HG03558 (cell line): ENCODE results near the gene COMMD3.

Experiments used
- ATAC-seq: cut with Tn5 transposase; IDR thresholded peaks from one replicate; pipeline ENCODE4 v1.9.1; 2021; ENCODE audit warnings: moderate number of reproducible peaks; ENCODE audit not compliant: unreplicated experiment; ENCODE audit errors: extremely low read depth

Gene COMMD3

DNA sequence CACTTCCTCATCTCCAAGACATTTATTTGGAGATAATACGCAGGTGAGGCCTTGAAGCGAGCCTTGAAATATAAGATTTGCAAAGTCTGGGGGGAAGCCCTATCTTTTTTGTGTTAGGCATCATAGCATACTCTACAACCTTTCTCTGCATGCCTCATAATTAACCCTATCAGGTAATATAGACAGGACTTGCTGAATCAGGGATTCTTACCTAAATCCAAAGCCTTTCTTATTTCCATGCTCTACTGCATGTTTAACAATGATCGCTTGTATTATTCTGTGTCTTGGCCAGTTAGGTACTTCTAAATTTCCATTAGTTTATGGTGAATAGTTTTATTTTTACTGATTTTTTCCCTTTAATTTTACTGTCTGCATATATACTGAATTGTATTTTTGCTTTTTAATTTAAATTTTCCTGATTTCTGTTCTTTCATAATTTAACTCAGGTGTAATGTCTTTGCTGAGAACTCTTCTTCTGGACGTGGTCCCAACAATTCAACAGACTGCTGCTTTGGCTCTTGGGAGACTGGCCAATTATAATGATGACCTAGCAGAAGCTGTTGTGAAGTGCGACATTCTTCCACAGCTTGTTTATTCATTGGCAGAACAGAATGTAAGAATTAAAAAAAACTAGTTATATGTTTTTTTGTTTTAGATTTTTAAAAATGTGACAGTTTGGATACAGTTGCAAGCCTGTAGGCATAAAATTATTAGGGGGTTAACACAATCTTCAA lies 48.4 kb downstream of the COMMD3 start:
- ATAC-seq = no peak

DNA sequence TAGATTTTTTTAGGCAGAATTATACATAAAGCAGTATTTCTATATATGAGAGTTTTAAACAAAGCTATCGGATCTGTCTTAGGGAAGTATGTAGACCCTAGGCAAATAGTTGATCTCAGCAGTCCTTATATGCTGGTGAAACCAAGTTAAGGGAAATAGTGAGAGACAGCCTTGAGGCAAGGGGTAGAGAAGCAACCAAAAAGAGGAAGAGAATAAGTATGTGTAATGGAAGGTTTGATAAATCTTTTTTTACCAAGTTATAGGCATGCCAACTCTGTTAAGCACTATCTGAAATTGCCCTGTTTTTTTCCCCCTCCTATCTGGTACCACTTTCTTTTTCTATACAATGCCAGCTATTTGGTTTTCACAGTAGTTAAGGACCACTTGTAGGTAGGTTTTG lies 49.0 kb downstream of the COMMD3 start:
- ATAC-seq = no peak

DNA sequence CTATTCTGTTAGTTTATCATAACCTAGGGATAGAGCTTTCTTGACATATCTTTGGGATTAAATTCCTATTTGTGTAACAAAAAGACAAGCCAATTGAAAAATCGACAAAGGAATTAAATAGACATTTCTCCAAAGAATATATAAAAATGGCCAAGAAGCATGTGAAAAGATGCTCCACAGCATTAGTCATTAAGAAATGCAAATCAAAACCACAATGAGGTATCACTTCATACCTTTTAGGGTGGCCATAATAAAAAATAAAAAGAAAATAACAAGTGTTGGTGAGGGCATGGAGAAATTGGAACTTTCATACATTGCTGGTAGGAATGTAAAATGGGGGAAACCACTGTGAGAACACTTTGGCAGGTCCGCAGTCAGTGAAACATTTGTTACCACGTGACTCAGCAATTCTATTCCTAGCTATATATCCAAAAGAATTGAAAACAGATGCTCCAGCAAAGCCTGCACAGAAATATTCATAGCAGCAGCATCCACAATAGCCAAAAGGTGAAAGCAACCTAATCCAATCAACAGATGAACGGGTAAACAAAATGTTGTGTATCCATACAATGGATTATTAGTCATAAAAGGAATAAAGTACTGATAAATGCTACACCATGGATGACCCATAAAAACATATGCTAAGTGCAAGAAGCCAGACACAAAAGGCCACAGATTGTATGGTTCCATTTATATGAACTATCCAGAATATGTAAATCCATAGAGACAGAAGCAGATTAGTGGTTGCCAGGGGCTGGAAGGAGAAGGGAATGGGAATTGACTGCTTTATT lies 49.7 kb downstream of the COMMD3 start:
- no peak for ATAC-seq

DNA sequence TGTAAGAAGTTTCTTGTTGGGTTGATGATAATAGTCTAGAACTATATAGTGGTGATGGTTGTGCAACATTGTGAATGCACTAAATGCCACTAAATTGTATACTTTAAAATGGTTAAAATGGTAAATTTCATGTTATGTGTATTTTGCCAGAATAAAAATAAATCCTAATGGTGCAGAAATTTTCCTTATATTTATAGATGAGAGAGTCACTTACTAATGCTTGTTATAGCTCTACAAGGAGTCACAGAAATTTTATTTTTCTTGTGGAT lies 50.2 kb downstream of the COMMD3 start:
- ATAC-seq = no peak

DNA sequence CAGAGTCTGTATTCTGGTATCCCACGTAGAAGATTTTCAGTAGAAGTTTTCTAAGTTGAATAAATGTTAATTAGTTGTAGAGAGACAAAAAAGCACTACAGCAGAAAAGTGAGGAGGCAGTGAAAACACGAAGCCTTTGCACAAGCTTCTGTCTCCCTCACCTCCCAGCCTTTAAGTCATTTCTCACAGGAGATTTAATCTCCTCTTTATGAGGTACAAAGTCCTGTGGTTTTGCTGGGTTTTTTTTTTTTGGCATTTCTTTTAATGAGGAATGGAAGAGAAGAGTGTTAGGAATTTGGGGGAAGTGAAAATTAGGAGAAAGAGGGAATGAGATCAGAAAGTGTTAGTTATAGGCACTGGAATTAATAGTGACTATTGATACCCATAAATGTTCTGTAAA lies 50.6 kb downstream of the COMMD3 start:
- no peak for ATAC-seq

DNA sequence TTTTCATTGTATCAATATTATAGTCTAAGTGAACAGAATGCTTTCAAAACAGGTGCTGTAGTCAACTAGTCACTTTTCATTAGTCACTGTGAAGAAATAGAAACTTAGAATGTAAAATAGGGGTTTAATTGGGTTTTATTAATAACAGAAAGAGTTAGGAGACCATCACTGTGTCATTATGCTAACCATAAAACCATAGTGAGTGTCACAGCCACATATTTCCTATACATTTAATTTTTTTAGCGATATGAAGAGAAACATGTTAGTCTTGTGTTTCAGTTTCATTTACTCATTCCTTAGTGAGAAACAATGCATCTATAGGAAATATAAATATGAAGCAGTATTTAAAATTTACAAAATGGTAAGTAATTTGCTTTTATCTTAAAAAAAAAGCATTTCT lies 51.3 kb downstream of the COMMD3 start:
- no peak for ATAC-seq

DNA sequence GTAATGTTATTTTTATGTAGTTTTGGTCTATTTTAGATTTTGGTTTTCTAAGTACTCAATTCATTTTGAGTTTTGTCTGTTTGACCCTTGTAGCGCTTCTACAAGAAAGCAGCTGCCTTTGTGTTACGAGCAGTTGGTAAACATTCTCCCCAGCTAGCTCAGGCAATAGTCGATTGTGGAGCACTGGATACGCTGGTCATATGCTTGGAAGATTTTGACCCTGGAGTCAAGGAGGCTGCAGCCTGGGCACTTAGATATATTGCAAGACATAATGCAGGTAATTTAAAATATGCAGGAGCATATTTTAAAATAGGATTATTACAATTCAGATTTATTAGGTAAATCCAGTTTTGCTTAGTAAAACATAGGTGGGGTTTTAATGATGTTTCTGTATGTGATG lies 52.2 kb downstream of the COMMD3 start:
- ATAC-seq = no peak

DNA sequence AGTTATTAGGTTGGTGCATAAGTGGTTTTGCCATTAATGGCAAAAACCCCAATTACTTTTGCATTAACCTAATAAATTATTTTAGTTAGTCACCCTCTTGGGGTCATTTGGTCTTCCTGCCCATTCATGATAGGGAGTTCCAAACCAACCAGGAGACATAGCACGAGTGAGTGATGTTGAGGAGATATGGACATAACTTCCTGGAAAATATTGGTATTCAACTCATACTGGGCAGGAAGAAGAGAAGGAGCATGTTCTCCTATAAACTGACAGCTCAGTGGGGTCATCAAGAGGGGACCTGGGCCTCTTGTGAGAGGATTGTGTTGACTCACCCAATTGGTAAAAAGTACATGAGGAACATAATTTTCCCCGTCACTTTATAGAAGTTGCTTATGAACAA lies 52.8 kb downstream of the COMMD3 start:
- no peak for ATAC-seq

DNA sequence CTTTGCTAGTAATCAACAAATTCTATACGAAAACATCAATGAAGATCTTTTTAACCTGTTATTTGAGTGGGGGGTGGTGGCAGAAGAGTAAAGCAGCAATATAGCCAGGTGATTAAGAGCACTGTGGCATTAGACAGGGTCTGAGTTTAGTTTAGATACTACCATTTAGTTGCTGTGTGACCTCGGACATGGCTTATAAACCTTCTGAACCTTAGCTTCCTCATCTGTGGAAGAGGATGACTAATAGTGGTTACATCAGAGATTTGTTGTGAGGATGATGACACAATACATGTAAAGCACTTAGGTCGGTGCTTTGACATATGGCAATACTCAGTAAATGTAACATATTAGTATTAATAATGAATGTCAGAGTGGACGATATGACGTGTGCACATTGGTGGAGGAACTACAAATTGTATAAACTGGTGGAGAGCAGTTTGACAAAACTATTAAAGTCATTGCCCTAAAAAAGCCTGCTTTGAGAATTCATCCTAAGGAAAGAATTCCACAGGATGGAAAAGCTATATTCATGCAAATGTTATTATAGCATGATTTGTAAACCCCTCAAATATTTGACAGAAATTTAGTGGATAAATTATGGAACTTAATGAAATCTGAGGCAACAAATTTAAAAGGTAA lies 53.4 kb downstream of the COMMD3 start:
- no peak for ATAC-seq
